Measurements from ENCODE around the gene WRAP53. TPM values are rescaled to one million over a fixed set of nuclear protein-coding genes. Genes with fewer than 3 reads are reported as not detected.

The WRAP53 gene
- total and polyA plus RNA-seq, 2 donors (not counting 1 experiment from before 2014, with no cell fraction given) = 13.1 to 18.2 TPM

DNA sequence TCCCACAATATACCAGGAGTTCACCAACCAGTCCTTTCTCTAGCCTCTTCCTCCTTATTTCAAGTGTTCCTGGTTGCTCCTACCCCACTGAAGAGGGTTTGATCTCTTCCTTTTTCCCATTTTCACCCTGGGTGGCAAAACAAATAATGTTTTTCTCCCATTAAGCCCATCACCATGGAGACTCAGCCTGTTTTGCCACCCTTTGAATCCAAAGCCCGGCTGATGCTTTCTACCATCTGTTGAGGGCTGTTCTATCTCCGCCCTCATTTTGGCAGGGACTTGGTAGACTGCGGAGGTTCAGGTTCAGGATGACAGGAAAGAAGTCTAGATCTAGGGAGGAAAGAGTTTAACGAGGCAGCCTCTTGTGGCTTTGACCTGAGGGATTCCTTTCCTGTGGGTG, 31.8 kb downstream of the WRAP53 start:
- H3K27me3 Mint-ChIP-seq = peaks cover 66% of the 10 kb centered on the region
- H3K4me2 ChIP-seq (replicated peaks; ENCODE audit: low read depth, low read length, poor library complexity, severe bottlenecking) = no peak overlapping the region
- ATAC-seq (ENCODE audit: low read depth) (no peak), DNase-seq (no peak)
- H2AFZ ChIP-seq (ENCODE audit: insufficient read depth, low read depth, low read length, poor library complexity, severe bottlenecking) = no peak overlapping the region
- peaks cover 20 to 26% of the 10 kb centered on the region in 2 donors for H3K4me1 ChIP-seq (ENCODE audit: control insufficient read depth in 2 of 2, insufficient read depth in 2 of 2, low read length in 2 of 2)
- H3K79me2 ChIP-seq (ENCODE audit: control insufficient read depth, insufficient read depth, low read length) = no peaks in the 10 kb centered on the region
- no peak overlapping the region for H3K4me3 Mint-ChIP-seq
- H3K36me3 ChIP-seq (replicated peaks in 1 of 2; ENCODE audit: control extremely low read depth in 1 of 2, control insufficient read depth in 1 of 2, extremely low read depth in 1 of 2, insufficient read depth in 2 of 2, low read length in 1 of 2) = no peaks in the 10 kb centered on the region
- no peaks in the 10 kb centered on the region for H4K20me1 ChIP-seq (ENCODE audit: control insufficient read depth, insufficient read depth, low read length, poor library complexity, severe bottlenecking)
- H3K4me3 ChIP-seq (ENCODE audit: control extremely low read depth in 1 of 5, extremely low read depth in 1 of 5, insufficient read depth in 1 of 5, low read depth in 2 of 5, low read length in 4 of 5) = no peak overlapping the region
- H3K9me3 Mint-ChIP-seq (ENCODE audit: insufficient read depth) = no peaks in the 10 kb centered on the region
- no peak overlapping the region for H3K9ac ChIP-seq (ENCODE audit: low read length)
- H3K9me3 ChIP-seq (ENCODE audit: control extremely low read depth in 1 of 3, control insufficient read depth in 2 of 3, insufficient read depth in 1 of 3, low read length in 2 of 3) = peaks cover 0 to 3% (median 0%) of the 10 kb centered on the region in 3 donors
- TF ChIP-seq EZH2 (IDR thresholded peaks at IDR 0.05; ENCODE audit: borderline replicate concordance, insufficient read depth, low read depth, low read length, poor library complexity, severe bottlenecking) = no peak
- TF ChIP-seq, protein P1, sequence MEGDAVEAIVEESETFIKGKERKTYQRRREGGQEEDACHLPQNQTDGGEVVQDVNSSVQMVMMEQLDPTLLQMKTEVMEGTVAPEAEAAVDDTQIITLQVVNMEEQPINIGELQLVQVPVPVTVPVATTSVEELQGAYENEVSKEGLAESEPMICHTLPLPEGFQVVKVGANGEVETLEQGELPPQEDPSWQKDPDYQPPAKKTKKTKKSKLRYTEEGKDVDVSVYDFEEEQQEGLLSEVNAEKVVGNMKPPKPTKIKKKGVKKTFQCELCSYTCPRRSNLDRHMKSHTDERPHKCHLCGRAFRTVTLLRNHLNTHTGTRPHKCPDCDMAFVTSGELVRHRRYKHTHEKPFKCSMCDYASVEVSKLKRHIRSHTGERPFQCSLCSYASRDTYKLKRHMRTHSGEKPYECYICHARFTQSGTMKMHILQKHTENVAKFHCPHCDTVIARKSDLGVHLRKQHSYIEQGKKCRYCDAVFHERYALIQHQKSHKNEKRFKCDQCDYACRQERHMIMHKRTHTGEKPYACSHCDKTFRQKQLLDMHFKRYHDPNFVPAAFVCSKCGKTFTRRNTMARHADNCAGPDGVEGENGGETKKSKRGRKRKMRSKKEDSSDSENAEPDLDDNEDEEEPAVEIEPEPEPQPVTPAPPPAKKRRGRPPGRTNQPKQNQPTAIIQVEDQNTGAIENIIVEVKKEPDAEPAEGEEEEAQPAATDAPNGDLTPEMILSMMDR (IDR thresholded peaks at IDR 0.05) = no peak
- POLR2A ChIA-PET = no interaction called here
- intact Hi-C loops (cut with micrococcal nuclease) = no loop called here
- no peak overlapping the region for H3K27ac ChIP-seq (ENCODE audit: low read length in 2 of 2)
- CTCF ChIA-PET = interaction anchor here (1.6 kb wide), 1 partner anchor 24 kb away, joined by 6 read pairs; no protein-coding TSS in a partner anchor
- peaks cover 24% of the 10 kb centered on the region for H3K4me1 Mint-ChIP-seq
- 73% methylated on average over 4 of the region's 4 CpGs for WGBS (ENCODE audit: insufficient coverage)
- no peak overlapping the region for H3K27ac Mint-ChIP-seq
- peaks cover 0 to 62% (median 40%) of the 10 kb centered on the region in 4 experiments for H3K27me3 ChIP-seq (replicated peaks in 1 of 4; ENCODE audit: control extremely low read depth in 1 of 4, control insufficient read depth in 3 of 4, insufficient read depth in 4 of 4, low read length in 3 of 4)

DNA sequence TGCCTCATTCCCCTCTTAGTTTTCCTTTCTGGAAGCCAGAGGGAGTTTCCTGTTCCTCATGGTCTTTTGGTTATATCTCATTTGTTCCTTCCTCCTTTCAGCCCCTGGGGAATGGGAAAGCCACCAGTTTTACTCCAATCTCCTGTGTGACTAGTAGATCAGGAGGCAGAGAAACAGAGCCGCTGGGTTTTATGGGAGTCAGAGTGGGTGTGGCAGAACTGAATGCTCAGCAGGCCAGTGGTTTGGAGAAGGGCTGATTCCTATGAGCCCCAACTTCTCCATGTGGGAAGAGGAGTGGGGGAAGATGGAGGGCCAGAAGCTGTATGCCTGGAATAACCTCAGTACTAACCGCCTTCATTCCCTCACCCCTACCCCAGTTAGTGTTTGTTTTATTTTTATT, 33.3 kb downstream of the WRAP53 start:
- no peak overlapping the region for H3K4me3 ChIP-seq (ENCODE audit: control extremely low read depth in 1 of 5, extremely low read depth in 1 of 5, insufficient read depth in 1 of 5, low read depth in 2 of 5, low read length in 4 of 5)
- H3K27ac ChIP-seq (ENCODE audit: low read length in 2 of 2) = no peak overlapping the region
- H3K4me2 ChIP-seq (replicated peaks; ENCODE audit: low read depth, low read length, poor library complexity, severe bottlenecking) = no peak overlapping the region
- H3K4me1 ChIP-seq (ENCODE audit: control insufficient read depth in 2 of 2, insufficient read depth in 2 of 2, low read length in 2 of 2) = peaks cover 15 to 17% of the 10 kb centered on the region in 2 donors
- Mint-ChIP-seq H3K9me3 (ENCODE audit: insufficient read depth) (no peaks in the 10 kb centered on the region), H3K4me1 (peaks cover 16% of the 10 kb centered on the region), H3K4me3 (no peak overlapping the region), H3K27me3 (peaks cover 58% of the 10 kb centered on the region), H3K27ac (no peak overlapping the region)
- DNase-seq (no peak), ATAC-seq (ENCODE audit: low read depth) (no peak)
- intact Hi-C loops (cut with micrococcal nuclease) = no loop called here
- H3K27me3 ChIP-seq (replicated peaks in 1 of 4; ENCODE audit: control extremely low read depth in 1 of 4, control insufficient read depth in 3 of 4, insufficient read depth in 4 of 4, low read length in 3 of 4) = peaks cover 0 to 47% (median 27%) of the 10 kb centered on the region in 4 experiments
- ChIA-PET CTCF (interaction anchor here (1.6 kb wide), 1 partner anchor 22 kb away, joined by 6 read pairs; no protein-coding TSS in a partner anchor), POLR2A (no interaction called here)
- H3K9me3 ChIP-seq (ENCODE audit: control extremely low read depth in 1 of 3, control insufficient read depth in 2 of 3, insufficient read depth in 1 of 3, low read length in 2 of 3) = peaks cover 0 to 3% (median 0%) of the 10 kb centered on the region in 3 donors
- H4K20me1 ChIP-seq (ENCODE audit: control insufficient read depth, insufficient read depth, low read length, poor library complexity, severe bottlenecking) = no peaks in the 10 kb centered on the region
- 86% methylated on average over 1 of the region's 2 CpGs for WGBS (ENCODE audit: insufficient coverage)
- no peak overlapping the region for H3K9ac ChIP-seq (ENCODE audit: low read length)
- no peak for TF ChIP-seq EZH2 (IDR thresholded peaks at IDR 0.05; ENCODE audit: borderline replicate concordance, insufficient read depth, low read depth, low read length, poor library complexity, severe bottlenecking)
- TF ChIP-seq, protein P1 (IDR thresholded peaks at IDR 0.05) = no peak
- no peak overlapping the region for H2AFZ ChIP-seq (ENCODE audit: insufficient read depth, low read depth, low read length, poor library complexity, severe bottlenecking)
- H3K79me2 ChIP-seq (ENCODE audit: control insufficient read depth, insufficient read depth, low read length) = no peaks in the 10 kb centered on the region
- H3K36me3 ChIP-seq (replicated peaks in 1 of 2; ENCODE audit: control extremely low read depth in 1 of 2, control insufficient read depth in 1 of 2, extremely low read depth in 1 of 2, insufficient read depth in 2 of 2, low read length in 1 of 2) = no peaks in the 10 kb centered on the region
